Thoracic aorta (tissue), 2 donors: ENCODE measurements around the gene CERKL. TPM values are rescaled to one million over a fixed set of nuclear protein-coding genes. Genes with fewer than 3 reads are reported as not detected.

Experiments used
- ATAC-seq: fragments of 150-250 bp; one replicate; pipeline ENCODE4 v1.8.0; 2017; ENCODE audit warnings: low read depth; ENCODE audit not compliant: insufficient number of reproducible peaks, low FRiP score
- DNase-seq: peaks from one replicate; pipeline ENCODE4 v3.0.0-alpha.2; 2020; ENCODE audit warnings: low spot score
- H3K27ac ChIP-seq, 2 donors: fragments of 200-600 bp; sonication (generic); 1 replicate in 1 of 2; 2 replicates in 1 of 2; pipeline ENCODE4 v1.5.1; 2016; ENCODE audit warnings: mild to moderate bottlenecking in 2 of 2, moderate library complexity in 2 of 2
- H3K27me3 ChIP-seq: fragments of 200-600 bp; sonication (generic); replicated peaks from 2 replicates; pipeline ENCODE4 v1.6.0; 2016; ENCODE audit warnings: mild to moderate bottlenecking; ENCODE audit not compliant: insufficient read depth
- H3K36me3 ChIP-seq: fragments of 200-600 bp; sonication (generic); one replicate; pipeline ENCODE4 v1.5.1; 2016
- H3K4me1 ChIP-seq, 2 donors: fragments of 200-600 bp; sonication (generic); 1 replicate in 1 of 2; 2 replicates in 1 of 2; pipeline versions ENCODE4 v1.5.1 to v1.6.0; 2016; ENCODE audit warnings: low read depth in 2 of 2, mild to moderate bottlenecking in 1 of 2; ENCODE audit not compliant: control insufficient read depth in 1 of 2
- H3K4me3 ChIP-seq: fragments of 200-600 bp; sonication (generic); 2 replicates; pipeline ENCODE4 v1.5.1; 2016; ENCODE audit warnings: mild to moderate bottlenecking
- H3K9me3 ChIP-seq: fragments of 200-600 bp; sonication (generic); 2 replicates; pipeline ENCODE4 v1.5.1; 2016
- total RNA-seq, 2 donors: library from RNA; depleted of rRNA; stranded (reverse); fragments of >200 nt; gene quantifications; one replicate each; pipeline versions ENCODE4 v1.1.0 to v1.2.3, GENCODE V29; 2016
- TF ChIP-seq, protein P1 (sequence below): fragments of 200-600 bp; sonication (generic); IDR thresholded peaks from one replicate; pipeline ENCODE4 v1.5.1; 2019; ENCODE audit warnings: antibody characterized with exemption

The CERKL gene
- total RNA-seq, 2 donors from 2014 or later = not detected

DNA sequence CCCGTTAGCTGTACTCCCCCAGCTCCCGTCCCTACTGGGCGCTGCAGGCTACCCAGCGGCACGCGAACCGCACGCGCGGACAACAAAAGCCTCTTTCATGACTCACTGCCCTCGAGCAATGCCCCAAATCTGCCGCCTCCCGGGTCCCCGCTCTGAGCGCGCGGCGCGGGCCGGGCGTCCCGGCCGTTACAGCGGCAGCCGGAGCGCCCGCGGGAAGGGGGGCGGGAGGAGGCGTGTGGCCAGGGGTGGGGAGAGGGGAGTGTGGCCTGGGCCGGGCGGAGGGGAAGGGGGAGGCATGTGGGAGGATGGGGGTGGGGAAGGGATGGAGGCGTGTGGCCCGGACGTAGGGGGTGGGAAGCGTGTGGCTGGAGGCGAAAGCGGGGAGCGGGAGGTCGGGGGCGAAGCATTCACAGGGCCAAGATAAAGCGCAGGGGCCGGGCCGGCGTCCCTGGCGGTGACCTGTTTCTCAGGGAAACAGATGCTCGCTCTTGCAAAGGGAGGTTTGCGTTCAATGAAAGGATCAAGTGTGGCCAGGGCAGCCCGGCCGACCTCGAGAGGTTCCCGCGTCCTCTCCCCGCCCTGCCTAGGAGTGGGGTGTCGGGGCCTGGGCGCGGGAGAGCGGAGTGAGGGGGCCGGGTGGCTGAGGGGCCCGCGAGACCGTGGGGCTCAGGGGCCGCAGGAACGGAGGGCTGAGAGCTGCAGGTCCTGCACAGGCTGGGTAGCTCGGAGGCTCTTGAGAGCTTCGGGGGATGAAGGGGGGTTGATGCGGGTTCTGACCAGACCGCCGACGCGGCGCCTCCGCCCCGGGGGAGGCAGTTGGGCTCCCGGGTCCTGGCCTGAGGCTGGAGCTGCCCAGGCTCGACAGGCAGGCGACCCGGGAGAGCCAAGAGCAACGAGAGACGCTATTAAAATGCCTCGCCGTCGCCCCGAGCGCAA, 26.9 kb upstream of the CERKL start:
- Histone ChIP-seq H3K9me3 (no peaks in the 10 kb centered on the region), H3K36me3 (no peaks in the 10 kb centered on the region), H3K4me1 (peaks cover 14 to 15% of the 10 kb centered on the region in 2 donors), H3K27ac (no peak overlapping the region), H3K27me3 (peaks cover 8% of the 10 kb centered on the region), H3K4me3 (peak overlapping the region; percentile 56)
- DNase-seq (no peak), ATAC-seq (no peak)
- TF ChIP-seq, protein P1, sequence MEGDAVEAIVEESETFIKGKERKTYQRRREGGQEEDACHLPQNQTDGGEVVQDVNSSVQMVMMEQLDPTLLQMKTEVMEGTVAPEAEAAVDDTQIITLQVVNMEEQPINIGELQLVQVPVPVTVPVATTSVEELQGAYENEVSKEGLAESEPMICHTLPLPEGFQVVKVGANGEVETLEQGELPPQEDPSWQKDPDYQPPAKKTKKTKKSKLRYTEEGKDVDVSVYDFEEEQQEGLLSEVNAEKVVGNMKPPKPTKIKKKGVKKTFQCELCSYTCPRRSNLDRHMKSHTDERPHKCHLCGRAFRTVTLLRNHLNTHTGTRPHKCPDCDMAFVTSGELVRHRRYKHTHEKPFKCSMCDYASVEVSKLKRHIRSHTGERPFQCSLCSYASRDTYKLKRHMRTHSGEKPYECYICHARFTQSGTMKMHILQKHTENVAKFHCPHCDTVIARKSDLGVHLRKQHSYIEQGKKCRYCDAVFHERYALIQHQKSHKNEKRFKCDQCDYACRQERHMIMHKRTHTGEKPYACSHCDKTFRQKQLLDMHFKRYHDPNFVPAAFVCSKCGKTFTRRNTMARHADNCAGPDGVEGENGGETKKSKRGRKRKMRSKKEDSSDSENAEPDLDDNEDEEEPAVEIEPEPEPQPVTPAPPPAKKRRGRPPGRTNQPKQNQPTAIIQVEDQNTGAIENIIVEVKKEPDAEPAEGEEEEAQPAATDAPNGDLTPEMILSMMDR = no peak

DNA sequence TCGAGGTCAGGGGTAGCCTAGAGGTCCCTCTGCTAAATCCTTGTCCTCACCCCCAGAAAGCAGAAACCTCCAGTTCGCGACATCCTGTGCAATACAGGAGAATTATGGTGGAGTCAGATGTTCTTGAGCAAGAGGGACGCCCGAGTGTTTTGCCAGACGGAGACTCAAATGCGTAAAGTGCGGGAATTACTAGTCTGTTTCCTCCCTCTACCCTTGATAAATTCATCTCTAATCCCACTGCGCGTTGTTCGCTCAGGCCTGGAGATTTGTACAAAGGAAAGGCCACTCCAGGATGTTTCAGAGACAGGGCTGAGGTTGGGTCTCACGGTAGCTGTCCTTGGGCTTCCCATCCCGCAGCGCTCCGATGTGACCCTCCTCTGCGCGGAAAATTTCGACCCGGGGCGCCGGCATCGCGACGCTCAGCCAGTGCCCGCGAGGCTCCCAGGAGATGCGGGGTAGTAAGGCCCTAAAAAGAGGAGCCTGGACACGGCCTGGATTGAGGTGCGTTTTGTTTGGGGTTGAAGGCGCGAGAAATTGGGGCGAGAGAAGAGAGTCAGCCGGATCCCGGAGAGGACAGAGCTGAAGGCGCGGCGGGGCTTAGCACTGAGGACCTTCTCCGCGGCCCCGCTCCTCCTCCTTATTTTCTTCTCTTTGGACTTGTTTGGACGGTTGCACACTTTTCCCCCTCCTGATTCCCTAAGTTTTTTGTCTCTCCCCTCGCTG, 26.1 kb upstream of the CERKL start:
- H3K27me3 ChIP-seq = peaks cover 10% of the 10 kb centered on the region
- no peaks in the 10 kb centered on the region for H3K9me3 ChIP-seq
- H3K4me1 ChIP-seq = peaks cover 14 to 15% of the 10 kb centered on the region in 2 donors
- DNase-seq (no peak), ATAC-seq (no peak)
- H3K36me3 ChIP-seq = no peaks in the 10 kb centered on the region
- H3K27ac ChIP-seq = no peak overlapping the region
- TF ChIP-seq, protein P1 = no peak
- peak overlapping the region; percentile 56 for H3K4me3 ChIP-seq

DNA sequence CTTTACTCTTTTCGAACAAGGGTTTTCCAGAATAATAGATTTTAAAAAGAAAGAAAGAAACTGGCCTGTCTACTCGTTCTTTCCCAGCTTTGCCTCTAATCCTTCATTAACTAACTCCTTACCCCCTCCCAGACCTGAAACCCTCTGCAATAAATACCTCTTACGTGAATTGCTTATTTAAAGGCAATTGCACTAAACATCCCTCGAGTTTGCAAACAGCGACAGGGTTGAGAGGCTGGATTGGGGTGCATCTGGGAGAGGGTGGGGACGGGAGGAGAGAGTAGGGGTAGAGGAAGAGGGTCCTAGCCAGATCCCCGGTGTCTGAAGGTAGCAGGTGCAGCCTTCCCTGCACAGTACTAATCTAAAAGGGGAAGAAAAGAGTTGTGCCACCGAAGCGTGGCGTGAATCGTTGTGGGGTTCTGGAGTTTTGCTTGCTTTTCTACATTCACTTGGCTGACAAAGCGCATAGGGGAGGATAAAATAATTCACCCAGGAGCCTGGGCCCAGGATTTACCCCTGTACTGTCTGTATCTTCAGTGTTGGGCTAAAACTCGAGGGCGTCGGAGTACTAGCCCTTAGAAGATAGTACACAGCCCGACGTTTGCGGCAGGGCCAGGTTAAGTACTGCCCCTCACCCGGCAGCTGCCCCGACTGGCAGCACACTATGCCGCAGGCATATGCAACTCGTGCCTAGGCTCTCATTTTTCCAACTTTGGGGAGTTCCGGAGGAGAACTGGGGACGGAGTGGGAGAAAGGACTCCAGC, 25.3 kb upstream of the CERKL start:
- Histone ChIP-seq H3K27me3 (peaks cover 15% of the 10 kb centered on the region), H3K4me1 (peaks cover 14 to 15% of the 10 kb centered on the region in 2 donors), H3K27ac (no peak overlapping the region), H3K9me3 (no peaks in the 10 kb centered on the region), H3K4me3 (no peak overlapping the region), H3K36me3 (no peaks in the 10 kb centered on the region)
- TF ChIP-seq, protein P1 = no peak
- no peak for ATAC-seq
- no peak for DNase-seq

DNA sequence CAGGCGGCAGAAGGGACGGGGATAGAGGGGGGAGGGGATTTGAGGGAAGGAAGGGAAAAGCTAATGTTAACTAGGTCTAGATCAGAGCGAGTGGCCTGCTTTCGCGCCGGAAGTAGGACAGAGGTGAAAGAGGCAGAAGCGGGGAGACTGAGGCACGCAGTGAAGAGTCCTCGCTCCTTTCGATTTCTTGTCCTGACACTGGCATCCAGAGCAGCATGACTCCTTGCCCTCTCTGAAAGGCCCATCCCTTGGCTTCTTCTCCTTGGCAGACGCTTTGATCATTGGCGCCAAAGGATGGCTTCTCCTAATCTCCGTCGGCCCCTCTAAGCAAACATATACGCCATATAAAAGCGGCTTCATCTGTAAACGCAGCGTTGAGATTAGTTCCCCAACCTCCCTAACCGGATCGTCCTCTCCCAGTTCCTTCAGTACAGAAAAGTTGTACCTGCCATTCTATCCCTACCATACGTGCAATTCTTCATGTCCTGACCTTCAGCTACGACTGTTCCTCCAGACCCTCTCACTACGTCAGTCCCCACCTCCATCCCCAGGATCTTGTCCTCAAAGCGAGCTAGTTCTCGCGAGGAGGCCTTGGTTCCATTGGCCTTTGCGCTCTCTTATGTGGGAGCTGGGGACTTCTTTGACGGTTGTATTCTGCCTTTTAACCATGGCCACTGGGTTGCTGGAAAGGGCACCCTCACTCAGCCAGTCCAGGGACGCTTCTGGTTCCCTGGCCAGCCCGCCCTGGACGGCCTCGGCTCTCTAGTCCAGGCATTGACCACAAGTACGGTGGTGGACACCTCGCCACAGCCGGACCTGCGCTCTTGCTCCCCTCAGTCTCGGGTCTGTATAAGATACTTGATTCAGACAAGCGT, 24.3 kb upstream of the CERKL start:
- no peaks in the 10 kb centered on the region for H3K9me3 ChIP-seq
- DNase-seq (no peak), ATAC-seq (no peak)
- H3K27me3 ChIP-seq = peaks cover 15% of the 10 kb centered on the region
- H3K4me3 ChIP-seq = peak overlapping the region; percentile 30
- no peak overlapping the region for H3K27ac ChIP-seq
- no peaks in the 10 kb centered on the region for H3K36me3 ChIP-seq
- peaks cover 14 to 15% of the 10 kb centered on the region in 2 donors for H3K4me1 ChIP-seq
- TF ChIP-seq, protein P1 = no peak
